Measurements from ENCODE around the gene TLR6. TPM values are rescaled to one million over a fixed set of nuclear protein-coding genes. Genes with fewer than 3 reads are reported as not detected.
A peak's percentile ranks its signal among the peaks of the same experiment; 100 is the strongest.

The TLR6 gene
- total and polyA plus RNA-seq, 2 donors (not counting 1 experiment from before 2014, with no cell fraction given), result 10.0 to 60.6 TPM

DNA sequence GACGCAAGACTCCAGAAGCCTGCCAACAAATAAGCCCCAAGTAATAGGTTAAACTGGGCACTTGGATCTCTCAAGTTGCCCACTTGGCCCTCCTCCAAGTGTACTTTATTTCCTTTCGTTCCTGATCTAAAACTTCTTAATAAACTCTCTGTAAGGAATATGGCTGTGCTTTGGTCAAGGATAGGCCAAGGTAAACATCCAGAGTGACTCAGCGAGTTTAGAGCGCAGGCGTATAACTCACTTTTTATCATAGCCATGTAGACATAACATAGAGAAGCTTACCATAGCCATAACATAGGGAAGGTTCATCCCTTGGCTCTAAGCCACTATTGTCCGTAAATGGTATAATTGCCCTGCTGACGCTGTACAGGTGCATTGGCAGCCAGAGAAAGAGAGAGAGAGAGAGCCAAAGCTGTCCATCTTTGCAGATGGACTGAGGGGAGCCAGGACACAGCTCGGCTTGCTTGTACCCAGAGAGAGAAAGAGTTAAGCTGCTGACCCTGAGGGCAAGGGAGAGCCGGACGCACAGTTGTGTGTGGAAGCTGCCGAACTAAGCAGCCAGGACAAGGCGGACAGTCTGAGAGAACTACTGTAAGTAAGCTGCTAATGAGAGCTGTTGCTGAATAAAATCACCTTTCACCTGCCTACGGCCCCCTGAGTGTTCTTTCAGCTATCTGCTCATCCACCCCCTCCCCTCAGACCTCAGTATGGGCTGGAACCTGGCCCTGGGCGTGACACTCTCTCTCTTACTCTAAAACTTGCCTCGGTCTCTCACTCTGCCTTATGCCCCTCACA is 53.9 kb downstream of the TLR6 start:
- DNase-seq (peak; percentile 42), ATAC-seq (ENCODE audit: low read depth) (no peak)
- TF ChIP-seq EZH2 (IDR thresholded peaks at IDR 0.05; ENCODE audit: borderline replicate concordance, insufficient read depth, low read depth, low read length, poor library complexity, severe bottlenecking), result no peak
- TF ChIP-seq, protein P1, sequence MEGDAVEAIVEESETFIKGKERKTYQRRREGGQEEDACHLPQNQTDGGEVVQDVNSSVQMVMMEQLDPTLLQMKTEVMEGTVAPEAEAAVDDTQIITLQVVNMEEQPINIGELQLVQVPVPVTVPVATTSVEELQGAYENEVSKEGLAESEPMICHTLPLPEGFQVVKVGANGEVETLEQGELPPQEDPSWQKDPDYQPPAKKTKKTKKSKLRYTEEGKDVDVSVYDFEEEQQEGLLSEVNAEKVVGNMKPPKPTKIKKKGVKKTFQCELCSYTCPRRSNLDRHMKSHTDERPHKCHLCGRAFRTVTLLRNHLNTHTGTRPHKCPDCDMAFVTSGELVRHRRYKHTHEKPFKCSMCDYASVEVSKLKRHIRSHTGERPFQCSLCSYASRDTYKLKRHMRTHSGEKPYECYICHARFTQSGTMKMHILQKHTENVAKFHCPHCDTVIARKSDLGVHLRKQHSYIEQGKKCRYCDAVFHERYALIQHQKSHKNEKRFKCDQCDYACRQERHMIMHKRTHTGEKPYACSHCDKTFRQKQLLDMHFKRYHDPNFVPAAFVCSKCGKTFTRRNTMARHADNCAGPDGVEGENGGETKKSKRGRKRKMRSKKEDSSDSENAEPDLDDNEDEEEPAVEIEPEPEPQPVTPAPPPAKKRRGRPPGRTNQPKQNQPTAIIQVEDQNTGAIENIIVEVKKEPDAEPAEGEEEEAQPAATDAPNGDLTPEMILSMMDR (IDR thresholded peaks at IDR 0.05), result no peak
- H3K9ac ChIP-seq (ENCODE audit: low read length), result peak overlapping the region; percentile 83
- H4K20me1 ChIP-seq (ENCODE audit: control insufficient read depth, insufficient read depth, low read length, poor library complexity, severe bottlenecking), result no peaks in the 10 kb centered on the region
- Mint-ChIP-seq H3K9me3 (ENCODE audit: insufficient read depth) (peaks cover 12% of the 10 kb centered on the region), H3K4me1 (peaks cover 52% of the 10 kb centered on the region), H3K27me3 (no peaks in the 10 kb centered on the region), H3K27ac (peak overlapping the region; percentile 87), H3K4me3 (peak overlapping the region; percentile 80)
- H3K9me3 ChIP-seq (ENCODE audit: control extremely low read depth in 1 of 3, control insufficient read depth in 2 of 3, insufficient read depth in 1 of 3, low read length in 2 of 3), result peaks cover 14 to 51% (median 31%) of the 10 kb centered on the region in 3 donors
- H3K79me2 ChIP-seq (ENCODE audit: control insufficient read depth, insufficient read depth, low read length), result peaks cover 56% of the 10 kb centered on the region
- intact Hi-C loops (cut with micrococcal nuclease), result loop anchor here (5.0 to 10.0 kb wide), 2 partner anchors 485 to 562 kb away; partner anchors contain the start of gene RFC1
- POLR2A ChIA-PET, result interaction anchor here (1.2 to 3.9 kb wide), 3 partner anchors 8 to 42 kb away, joined by 4 to 26 read pairs (median 10); partner anchors contain the start of gene TLR10
- H3K36me3 ChIP-seq (replicated peaks in 1 of 2; ENCODE audit: control extremely low read depth in 1 of 2, control insufficient read depth in 1 of 2, extremely low read depth in 1 of 2, insufficient read depth in 2 of 2, low read length in 1 of 2), result peaks cover 24 to 55% of the 10 kb centered on the region in 2 experiments
- no peaks in the 10 kb centered on the region for H3K27me3 ChIP-seq (replicated peaks in 1 of 4; ENCODE audit: control extremely low read depth in 1 of 4, control insufficient read depth in 3 of 4, insufficient read depth in 4 of 4, low read length in 3 of 4)
- H3K4me1 ChIP-seq (ENCODE audit: control insufficient read depth in 2 of 2, insufficient read depth in 2 of 2, low read length in 2 of 2), result peaks cover 32 to 45% of the 10 kb centered on the region in 2 donors
- H2AFZ ChIP-seq (ENCODE audit: insufficient read depth, low read depth, low read length, poor library complexity, severe bottlenecking), result no peak overlapping the region
- WGBS (ENCODE audit: insufficient coverage), result 98% methylated on average over 8 of the region's 15 CpGs
- peak overlapping the region; percentile 74 for H3K4me2 ChIP-seq (replicated peaks; ENCODE audit: low read depth, low read length, poor library complexity, severe bottlenecking)
- peak overlapping the region in 1 of 2 donors; percentile 97 for H3K27ac ChIP-seq (ENCODE audit: low read length in 2 of 2)
- peak overlapping the region in 4 of 5 experiments; percentile 15 to 97 (median 77) for H3K4me3 ChIP-seq (ENCODE audit: control extremely low read depth in 1 of 5, extremely low read depth in 1 of 5, insufficient read depth in 1 of 5, low read depth in 2 of 5, low read length in 4 of 5)
- CTCF ChIA-PET, result interaction anchor here (1.5 to 7.7 kb wide), 11 partner anchors 10 to 623 kb away, joined by 3 to 180 read pairs (median 27); partner anchors contain the start of genes TLR10 and TLR6
